ENCODE results near the gene HAUS3. TPM values are rescaled to one million over a fixed set of nuclear protein-coding genes. Genes with fewer than 3 reads are reported as not detected.

Gene HAUS3
- total and polyA plus RNA-seq, 2 of the 13 experiments (the other 11 are each of a cell fraction or from before 2014, with no cell fraction given) = 3.9 to 12.6 TPM

DNA sequence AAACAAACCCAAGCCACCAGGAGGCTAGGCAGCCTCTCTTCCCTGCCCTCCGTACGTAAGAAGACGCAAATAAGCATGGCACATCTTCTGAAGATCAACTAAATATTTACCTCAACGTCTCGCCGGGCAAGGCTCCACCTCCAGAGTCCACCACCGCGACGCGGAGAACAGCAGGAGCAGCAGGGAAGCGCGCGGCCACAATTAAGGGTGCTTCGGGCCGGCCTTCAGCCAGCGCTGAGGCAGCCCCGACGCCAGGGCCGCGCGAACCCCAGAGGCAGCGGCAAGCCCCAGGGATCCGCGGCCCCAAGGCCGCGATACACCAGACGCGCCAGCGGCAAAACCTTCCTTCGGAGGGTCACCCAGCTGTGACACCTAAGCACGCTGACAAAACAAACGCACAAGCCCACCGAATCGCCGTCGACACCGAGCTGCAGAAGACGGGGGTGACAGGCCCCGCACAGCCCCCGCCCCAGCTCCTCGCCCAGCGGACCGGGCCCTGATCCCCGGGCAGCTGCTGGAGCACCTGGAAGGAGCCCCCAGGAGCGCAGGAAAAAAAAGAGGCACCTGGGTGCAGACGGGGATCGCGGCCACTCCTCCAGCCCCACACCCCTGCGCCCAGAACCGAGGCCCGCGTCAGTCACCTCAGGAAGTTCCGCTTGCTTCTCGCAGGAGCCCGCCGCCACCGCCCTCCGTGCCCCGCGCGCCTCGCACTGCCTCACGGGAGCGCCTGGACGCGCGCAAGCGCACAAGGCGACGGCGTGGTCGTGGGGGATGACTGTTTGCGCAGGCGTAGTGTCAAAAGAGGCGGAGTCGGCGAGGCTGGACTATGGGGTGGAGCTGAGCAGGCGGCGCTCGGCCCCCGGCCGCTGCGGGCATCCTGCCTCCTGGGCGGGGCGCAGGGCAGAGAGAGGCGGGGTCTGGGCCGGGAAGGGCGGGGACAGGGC lies at the start of gene HAUS3, which contains the start of gene POLN (continued):
- TF ChIP-seq, protein P1, sequence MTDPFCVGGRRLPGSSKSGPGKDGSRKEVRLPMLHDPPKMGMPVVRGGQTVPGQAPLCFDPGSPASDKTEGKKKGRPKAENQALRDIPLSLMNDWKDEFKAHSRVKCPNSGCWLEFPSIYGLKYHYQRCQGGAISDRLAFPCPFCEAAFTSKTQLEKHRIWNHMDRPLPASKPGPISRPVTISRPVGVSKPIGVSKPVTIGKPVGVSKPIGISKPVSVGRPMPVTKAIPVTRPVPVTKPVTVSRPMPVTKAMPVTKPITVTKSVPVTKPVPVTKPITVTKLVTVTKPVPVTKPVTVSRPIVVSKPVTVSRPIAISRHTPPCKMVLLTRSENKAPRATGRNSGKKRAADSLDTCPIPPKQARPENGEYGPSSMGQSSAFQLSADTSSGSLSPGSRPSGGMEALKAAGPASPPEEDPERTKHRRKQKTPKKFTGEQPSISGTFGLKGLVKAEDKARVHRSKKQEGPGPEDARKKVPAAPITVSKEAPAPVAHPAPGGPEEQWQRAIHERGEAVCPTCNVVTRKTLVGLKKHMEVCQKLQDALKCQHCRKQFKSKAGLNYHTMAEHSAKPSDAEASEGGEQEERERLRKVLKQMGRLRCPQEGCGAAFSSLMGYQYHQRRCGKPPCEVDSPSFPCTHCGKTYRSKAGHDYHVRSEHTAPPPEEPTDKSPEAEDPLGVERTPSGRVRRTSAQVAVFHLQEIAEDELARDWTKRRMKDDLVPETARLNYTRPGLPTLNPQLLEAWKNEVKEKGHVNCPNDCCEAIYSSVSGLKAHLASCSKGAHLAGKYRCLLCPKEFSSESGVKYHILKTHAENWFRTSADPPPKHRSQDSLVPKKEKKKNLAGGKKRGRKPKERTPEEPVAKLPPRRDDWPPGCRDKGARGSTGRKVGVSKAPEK (CRISPR knock-in tag; IDR thresholded peaks at IDR 0.05; ENCODE audit: borderline replicate concordance) = no peak
- TF ChIP-seq ZSCAN29 (CRISPR knock-in tag; conservative IDR thresholded peaks at IDR 0.05) (0 out of 2 replicates have a peak, but pooled peaks have one; percentile 43), PHF21A (CRISPR knock-in tag; IDR thresholded peaks at IDR 0.05) (peak; percentile 40; the same call in 1 of the 2 replicates), ZNF83 (CRISPR knock-in tag; IDR thresholded peaks at IDR 0.05; ENCODE audit: borderline replicate concordance) (no peak), ZFP82 (CRISPR knock-in tag; IDR thresholded peaks at IDR 0.05; ENCODE audit: borderline replicate concordance) (no peak), HOXD1 (CRISPR knock-in tag; IDR thresholded peaks at IDR 0.05) (no peak), HDAC6 (IDR thresholded peaks at IDR 0.05; ENCODE audit: low read depth, low read length) (no peak), FIP1L1 (IDR thresholded peaks at IDR 0.05; ENCODE audit: borderline replicate concordance, insufficient read depth, low read depth, low read length) (no peak), PHB2 (IDR thresholded peaks at IDR 0.05; ENCODE audit: partially characterized antibody) (no peak), ZNF780A (CRISPR knock-in tag; IDR thresholded peaks at IDR 0.05) (no peak), TOE1 (CRISPR knock-in tag; IDR thresholded peaks at IDR 0.05) (no peak)
- TF ChIP-seq, protein P2, sequence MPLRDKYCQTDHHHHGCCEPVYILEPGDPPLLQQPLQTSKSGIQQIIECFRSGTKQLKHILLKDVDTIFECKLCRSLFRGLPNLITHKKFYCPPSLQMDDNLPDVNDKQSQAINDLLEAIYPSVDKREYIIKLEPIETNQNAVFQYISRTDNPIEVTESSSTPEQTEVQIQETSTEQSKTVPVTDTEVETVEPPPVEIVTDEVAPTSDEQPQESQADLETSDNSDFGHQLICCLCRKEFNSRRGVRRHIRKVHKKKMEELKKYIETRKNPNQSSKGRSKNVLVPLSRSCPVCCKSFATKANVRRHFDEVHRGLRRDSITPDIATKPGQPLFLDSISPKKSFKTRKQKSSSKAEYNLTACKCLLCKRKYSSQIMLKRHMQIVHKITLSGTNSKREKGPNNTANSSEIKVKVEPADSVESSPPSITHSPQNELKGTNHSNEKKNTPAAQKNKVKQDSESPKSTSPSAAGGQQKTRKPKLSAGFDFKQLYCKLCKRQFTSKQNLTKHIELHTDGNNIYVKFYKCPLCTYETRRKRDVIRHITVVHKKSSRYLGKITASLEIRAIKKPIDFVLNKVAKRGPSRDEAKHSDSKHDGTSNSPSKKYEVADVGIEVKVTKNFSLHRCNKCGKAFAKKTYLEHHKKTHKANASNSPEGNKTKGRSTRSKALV (CRISPR knock-in tag; IDR thresholded peaks at IDR 0.05) = no peak; the same call in 1 of the 2 replicates
- TF ChIP-seq, protein P3, sequence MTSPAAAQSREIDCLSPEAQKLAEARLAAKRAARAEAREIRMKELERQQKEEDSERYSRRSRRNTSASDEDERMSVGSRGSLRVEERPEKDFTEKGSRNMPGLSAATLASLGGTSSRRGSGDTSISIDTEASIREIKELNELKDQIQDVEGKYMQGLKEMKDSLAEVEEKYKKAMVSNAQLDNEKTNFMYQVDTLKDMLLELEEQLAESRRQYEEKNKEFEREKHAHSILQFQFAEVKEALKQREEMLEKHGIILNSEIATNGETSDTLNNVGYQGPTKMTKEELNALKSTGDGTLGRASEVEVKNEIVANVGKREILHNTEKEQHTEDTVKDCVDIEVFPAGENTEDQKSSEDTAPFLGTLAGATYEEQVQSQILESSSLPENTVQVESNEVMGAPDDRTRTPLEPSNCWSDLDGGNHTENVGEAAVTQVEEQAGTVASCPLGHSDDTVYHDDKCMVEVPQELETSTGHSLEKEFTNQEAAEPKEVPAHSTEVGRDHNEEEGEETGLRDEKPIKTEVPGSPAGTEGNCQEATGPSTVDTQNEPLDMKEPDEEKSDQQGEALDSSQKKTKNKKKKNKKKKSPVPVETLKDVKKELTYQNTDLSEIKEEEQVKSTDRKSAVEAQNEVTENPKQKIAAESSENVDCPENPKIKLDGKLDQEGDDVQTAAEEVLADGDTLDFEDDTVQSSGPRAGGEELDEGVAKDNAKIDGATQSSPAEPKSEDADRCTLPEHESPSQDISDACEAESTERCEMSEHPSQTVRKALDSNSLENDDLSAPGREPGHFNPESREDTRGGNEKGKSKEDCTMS (CRISPR knock-in tag; conservative IDR thresholded peaks at IDR 0.05) = no peak
- TF ChIP-seq, protein P4, sequence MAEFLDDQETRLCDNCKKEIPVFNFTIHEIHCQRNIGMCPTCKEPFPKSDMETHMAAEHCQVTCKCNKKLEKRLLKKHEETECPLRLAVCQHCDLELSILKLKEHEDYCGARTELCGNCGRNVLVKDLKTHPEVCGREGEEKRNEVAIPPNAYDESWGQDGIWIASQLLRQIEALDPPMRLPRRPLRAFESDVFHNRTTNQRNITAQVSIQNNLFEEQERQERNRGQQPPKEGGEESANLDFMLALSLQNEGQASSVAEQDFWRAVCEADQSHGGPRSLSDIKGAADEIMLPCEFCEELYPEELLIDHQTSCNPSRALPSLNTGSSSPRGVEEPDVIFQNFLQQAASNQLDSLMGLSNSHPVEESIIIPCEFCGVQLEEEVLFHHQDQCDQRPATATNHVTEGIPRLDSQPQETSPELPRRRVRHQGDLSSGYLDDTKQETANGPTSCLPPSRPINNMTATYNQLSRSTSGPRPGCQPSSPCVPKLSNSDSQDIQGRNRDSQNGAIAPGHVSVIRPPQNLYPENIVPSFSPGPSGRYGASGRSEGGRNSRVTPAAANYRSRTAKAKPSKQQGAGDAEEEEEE (CRISPR knock-in tag; IDR thresholded peaks at IDR 0.05; ENCODE audit: borderline replicate concordance) = no peak
- TF ChIP-seq, protein P5, sequence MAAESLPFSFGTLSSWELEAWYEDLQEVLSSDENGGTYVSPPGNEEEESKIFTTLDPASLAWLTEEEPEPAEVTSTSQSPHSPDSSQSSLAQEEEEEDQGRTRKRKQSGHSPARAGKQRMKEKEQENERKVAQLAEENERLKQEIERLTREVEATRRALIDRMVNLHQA (CRISPR knock-in tag; IDR thresholded peaks at IDR 0.05) = no peak

Data from HepG2 (cell line).